Stimulated activated CD4-positive, alpha-beta T cell treated with anti-CD3 and anti-CD28 coated beads, Interleukin-1b, Interleukin-23, amount 100 ng/mL, for 24 hours (primary cell): ENCODE data around the gene TSPOAP1.

ENCODE experiments used
- DNase-seq, 4 experiments: peaks; one replicate each; pipeline ENCODE4 v3.0.0-alpha.2; 2020; ENCODE audit warnings: low read depth in 4 of 4, low spot score in 1 of 4

TSPOAP1 gene

DNA sequence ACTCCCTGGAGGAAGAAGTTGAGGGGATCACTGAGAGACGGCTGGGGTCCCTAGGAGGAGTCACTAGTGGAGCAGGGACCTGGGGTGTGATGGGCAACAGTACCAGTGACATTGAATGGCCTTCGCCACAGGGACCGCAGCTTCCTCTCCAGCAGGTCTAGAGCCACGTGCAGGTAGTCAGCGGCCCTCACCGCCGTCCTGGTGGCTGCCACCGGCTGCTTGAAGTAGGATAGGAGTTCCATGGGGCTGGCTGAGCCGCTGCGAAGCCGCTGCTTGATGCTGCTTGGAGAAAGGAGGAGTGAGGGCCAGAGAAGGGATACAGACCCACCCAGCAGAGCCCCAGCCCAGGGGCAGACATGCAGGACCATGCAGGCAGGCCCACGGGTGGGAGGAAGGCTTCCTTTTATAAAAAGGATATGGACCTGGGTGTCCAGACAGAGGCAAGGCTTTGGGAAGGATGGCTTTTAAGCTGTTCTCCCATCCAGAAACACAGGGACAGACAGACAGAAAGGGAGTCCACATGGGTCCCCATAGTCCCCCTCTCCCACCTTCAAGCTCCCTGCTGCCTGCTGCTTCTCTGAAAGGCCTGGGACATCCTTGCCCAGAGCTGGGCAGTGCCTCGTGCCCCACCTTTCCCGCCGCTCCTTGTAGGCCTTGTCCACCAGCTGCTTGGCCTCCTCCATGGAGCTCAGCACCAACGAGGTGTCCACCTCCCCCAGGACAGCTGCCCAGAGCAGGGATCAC, 48.7 kb downstream of the TSPOAP1 start:
- DNase-seq = no peak

GRCh38 chr17:58279016-58279711, 49.4 kb downstream of the TSPOAP1 start:
- DNase-seq = no peak

- DNase-seq = no peak
Observed at GRCh38 chr17:58278661-58279015, 50.0 kb downstream of the TSPOAP1 start.

- DNase-seq = no peak
Observed at GRCh38 chr17:58277802-58278595, 50.6 kb downstream of the TSPOAP1 start.

DNA sequence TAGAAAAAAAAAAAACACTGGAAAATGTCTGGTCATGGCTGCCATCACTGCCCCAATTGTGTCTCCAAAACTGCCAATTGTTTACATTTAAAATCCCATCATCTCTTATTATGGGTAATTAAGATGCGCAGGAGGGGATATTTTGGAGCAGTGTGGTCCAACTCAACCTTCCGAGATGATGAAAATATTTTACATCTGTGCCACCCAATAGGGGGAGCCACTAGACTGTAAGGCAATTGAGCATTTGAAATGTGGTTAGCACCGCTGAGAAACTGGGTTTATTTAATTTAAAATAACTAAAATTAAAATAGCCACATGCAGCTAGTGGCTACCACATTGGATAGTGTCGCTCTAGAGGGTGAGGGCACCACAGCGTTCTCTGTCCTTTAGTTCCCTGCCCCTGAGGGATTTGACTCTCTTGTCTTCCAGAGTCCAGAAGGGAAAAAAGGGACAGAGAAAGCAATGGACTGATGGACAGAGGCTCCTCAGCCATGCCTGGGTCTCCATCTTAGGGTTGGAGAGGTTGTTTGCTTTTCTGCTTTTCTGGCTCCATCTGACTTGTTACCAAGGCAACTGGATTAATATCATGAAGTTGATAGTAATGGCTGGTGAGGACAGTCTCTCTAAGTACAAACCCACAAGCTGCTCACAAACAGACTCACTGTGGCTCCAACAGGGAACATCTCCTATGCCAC, 51.3 kb downstream of the TSPOAP1 start:
- DNase-seq = no peak

- DNase-seq = no peak
Observed at GRCh38 chr17:58276423-58276822, 52.2 kb downstream of the TSPOAP1 start.

DNA sequence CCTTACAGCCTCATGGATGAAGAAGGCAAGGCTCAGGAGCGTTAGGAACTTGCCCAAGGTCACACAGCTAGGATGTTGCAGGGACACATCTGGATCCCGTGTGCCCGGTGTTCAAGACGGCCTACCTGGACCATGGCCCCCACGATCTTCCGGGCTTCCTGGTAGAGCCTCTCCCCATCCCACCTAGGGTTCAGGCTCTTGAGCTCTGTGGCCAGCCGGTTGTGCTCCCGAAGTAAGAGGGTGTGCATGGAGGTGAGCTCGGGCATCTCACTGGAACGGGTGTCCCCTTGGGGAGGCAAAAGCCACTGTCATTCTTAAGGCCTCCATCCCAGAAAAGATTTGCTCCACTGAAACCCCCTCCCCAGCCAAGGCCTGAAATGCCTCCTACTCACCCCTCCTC, 53.2 kb downstream of the TSPOAP1 start:
- DNase-seq = no peak

- no peak for DNase-seq
Observed at GRCh38 chr17:58273453-58274104, 55.0 kb downstream of the TSPOAP1 start.

DNA sequence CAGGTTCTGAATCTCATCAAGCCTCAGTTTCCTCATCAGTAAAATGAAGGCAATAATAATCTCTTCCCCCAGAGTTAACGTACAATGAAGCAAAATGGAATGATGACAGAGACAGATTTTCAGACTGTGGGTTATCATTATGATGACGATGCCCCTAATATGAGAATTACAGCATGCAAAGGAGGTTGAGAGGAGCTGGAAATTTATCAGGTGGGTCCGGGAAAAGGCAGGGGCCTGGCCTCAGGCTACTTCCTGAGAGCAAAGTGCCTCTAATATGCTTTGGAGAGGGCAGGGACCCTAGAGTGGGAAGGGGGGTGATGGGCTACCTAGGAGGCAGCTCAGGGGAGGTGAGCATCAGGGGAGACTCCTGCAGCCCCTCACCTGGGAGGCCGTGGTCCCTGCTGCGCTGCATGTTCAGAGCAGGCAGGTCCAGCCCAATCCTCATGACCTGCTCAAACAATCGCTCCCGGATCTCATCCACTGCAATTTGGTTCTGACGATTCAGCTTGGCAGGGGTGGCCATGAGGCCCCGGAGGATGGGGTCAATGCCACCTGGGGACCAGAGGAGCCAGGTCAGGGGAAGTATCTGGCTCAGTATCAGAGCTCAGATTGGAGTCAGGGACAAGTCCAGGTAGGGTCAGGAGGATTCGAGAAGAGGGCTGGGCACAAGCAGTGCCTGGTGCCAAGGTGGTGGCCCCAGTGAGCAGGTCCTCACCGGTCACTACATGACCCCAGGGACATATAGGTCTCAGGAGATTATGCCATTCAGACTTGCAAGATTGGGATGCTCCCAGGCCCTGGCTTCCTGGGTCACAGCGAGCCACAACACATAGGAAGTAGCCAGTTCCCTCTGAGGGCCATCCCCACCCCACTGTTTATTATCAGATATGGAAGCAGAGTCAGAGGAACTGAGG, 56.0 kb downstream of the TSPOAP1 start:
- DNase-seq = no peak

GRCh38 chr17:58271216-58271931, 57.2 kb downstream of the TSPOAP1 start:
- no peak for DNase-seq

DNA sequence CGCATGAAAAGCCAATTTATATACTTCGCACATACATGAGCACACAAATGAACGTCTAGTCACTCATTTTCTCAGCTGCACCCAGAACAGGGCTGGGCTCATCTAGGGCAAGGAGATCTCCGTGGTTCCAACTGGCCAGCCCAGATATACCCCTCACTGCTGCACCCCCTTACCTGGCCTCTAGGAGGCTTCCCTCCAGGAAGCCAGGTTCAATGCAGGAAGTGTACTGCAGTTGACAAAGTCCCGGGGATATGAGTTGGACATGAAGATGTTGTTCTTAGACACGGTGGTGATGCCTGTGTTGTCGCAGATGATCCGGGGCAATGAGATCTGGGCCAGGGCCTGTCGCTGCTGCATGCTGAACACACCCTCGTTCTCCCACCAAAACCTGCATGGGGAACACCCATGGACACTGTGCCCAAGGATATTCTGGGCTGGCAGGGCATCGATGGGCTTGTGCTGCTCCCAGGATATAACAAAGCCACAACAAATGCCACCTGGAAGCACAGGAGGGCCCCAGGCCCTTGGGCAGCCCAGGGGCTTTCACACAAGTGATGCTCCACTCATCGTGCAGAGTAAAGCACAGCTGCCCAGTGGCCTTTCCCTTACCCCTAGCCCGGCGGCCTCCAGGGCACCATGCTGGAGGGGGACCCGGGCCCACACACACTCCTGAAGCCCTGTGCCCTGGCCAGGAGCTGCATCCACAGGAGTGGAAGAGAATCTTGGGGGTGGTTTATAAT, 57.9 kb downstream of the TSPOAP1 start:
- DNase-seq = no peak

- no peak for DNase-seq
Observed at GRCh38 chr17:58269557-58270291, 58.9 kb downstream of the TSPOAP1 start.

DNA sequence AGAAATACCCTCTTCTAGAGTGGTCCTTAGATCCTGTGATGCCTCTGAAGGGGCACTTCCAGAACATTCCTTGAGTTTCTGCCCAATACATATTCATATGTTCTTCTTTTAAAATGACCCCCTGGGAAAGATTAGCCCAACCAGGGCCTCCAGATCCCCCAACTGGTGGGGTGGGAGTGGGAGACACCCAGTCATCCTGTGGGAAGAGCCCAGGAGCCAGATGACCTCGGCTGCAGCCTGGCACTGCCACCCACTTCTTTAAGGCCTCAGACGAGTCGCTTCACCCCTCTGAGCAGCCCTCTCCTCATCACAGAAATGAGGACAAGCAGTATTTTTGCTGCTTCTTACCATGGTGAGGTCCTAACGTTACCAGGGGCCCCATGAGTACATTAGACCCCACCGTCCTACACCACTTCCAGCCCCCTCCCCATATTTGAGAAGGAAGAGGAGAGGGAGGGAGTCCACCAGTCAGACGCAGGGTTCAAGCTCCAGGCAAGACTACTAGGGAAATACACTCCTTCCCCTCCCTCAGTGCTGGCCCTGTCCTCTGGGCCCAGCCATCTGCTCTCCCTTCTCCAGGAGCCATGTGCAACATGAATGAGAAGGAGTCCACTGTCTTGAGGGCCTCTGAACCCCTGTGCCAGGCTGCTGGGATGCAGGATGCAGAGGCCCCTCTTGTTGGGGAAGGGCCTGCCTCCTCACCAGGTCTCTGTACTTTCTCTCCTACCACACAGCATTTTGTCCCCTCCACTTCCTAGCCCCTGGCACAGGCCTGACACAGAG, 59.6 kb downstream of the TSPOAP1 start:
- no peak for DNase-seq

- no peak for DNase-seq
Observed at GRCh38 chr17:58268326-58268725, 60.3 kb downstream of the TSPOAP1 start.

DNA sequence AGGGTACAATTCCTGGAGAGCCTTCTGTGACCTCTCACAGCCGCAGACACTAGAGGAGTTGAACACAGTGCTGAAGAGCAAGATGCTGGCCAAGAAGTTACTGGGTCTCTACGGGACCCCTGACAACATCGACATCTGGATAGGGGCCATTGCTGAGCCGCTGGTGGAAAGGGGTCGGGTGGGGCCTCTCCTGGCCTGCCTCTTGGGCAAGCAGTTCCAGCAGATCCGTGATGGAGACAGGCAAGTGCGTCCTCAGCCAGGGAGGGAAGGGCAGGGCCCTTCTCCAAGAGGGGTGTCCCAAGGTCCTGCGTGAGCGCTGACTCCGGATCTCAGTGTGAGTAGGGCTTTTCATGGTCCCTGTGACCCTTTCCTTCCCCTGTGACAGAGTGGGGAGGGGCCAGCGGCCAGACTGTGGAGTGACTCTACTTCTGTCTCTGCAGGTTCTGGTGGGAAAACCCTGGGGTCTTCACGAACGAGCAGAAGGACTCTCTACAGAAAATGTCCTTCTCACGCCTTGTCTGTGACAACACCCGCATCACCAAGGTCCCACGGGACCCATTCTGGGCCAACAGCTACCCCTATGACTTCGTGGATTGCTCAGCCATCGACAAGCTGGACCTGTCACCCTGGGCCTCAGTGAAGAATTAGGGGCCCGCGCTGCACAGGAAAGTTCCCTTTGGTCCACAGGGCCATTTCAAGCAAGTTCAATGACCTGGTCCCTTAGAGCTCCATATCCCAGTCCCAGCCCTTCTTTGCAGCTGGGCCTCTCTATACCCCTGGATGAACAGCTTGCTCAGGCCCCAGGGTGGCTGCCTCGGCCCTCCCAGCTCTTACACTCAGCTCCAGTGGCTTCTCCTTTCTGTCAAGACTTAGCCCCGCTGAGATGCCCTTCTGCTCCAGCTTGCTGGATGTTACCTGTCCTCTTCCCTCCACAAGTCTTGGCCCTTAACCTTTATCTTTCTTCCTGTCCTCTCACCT, 61.0 kb downstream of the TSPOAP1 start:
- DNase-seq = no peak
